ENCODE data around the gene OR2C1. TPM values are rescaled to one million over a fixed set of nuclear protein-coding genes. Genes with fewer than 3 reads are reported as not detected.

Gene OR2C1
- total and polyA plus RNA-seq, 10 donors: 0.08 to 0.60 (median 0.33) TPM; not detected in 5

DNA sequence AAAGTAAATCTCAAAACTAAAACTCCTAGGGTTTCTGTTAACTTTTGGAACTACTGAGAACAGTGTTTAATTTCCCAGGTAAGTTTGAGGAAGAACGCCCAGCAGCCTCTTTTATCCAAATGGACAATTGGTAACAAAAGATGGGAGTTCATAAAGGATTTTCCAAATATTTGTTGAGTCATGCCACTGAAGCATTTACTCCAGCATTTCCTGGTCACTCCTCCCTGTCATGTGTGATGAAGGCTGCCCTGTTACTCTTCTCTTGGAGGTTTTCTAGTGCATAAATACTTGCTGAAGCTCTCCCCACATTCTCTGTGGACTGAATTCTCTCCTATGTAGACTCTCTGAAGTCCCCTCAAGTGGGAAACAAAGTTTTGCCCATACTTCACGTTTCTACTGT is 33.9 kb upstream of the OR2C1 start:
- WGBS, 5 donors: 62 to 68% (median 66%) methylated on average over 2 of the region's 2 CpGs
- intact Hi-C loops (cut with DNase I; ENCODE audit: low total_unique reads): no loop called here
- DNase-seq: no peak
- peaks cover 32 to 100% (median 99%) of the 10 kb centered on the region in 8 donors for H3K9me3 ChIP-seq
- no peak overlapping the region for H3K4me3 ChIP-seq
- peaks cover 10 to 31% (median 14%) of the 10 kb centered on the region in 6 donors for H3K36me3 ChIP-seq
- no peak overlapping the region for H3K27ac ChIP-seq
- no peaks in the 10 kb centered on the region for H3K4me1 ChIP-seq
- TF ChIP-seq POLR2A (IDR thresholded peaks at IDR 0.05): no peak
- TF ChIP-seq, protein P1, sequence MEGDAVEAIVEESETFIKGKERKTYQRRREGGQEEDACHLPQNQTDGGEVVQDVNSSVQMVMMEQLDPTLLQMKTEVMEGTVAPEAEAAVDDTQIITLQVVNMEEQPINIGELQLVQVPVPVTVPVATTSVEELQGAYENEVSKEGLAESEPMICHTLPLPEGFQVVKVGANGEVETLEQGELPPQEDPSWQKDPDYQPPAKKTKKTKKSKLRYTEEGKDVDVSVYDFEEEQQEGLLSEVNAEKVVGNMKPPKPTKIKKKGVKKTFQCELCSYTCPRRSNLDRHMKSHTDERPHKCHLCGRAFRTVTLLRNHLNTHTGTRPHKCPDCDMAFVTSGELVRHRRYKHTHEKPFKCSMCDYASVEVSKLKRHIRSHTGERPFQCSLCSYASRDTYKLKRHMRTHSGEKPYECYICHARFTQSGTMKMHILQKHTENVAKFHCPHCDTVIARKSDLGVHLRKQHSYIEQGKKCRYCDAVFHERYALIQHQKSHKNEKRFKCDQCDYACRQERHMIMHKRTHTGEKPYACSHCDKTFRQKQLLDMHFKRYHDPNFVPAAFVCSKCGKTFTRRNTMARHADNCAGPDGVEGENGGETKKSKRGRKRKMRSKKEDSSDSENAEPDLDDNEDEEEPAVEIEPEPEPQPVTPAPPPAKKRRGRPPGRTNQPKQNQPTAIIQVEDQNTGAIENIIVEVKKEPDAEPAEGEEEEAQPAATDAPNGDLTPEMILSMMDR (IDR thresholded peaks at IDR 0.05 in 8 of 11, conservative IDR thresholded peaks at IDR 0.05 in 3 of 11): no peak
- TF ChIP-seq POLR2AphosphoS5 (IDR thresholded peaks at IDR 0.05): no peak
- no peaks in the 10 kb centered on the region for H3K27me3 ChIP-seq (replicated peaks in 1 of 7)

DNA sequence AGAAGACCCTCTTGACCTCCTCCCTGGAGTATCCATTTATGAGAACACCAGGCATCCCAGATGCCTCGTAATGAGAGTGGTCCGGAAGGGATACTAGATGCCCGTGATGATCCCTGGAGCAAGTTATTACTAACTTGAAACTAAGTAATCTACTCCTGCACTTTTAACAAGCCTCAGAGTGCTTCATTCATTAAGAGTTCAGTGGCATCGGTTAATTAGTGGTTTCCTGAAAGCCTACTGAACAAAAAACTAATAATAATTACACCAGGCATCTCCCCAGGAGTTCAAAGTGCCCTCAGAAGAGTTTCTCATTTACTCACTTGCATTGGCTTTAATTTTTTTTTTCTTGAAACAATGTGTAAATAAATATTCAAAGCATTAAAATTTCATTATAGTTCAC is 28.2 kb upstream of the OR2C1 start:
- TF ChIP-seq, protein P1 (IDR thresholded peaks at IDR 0.05 in 8 of 11, conservative IDR thresholded peaks at IDR 0.05 in 3 of 11): no peak
- TF ChIP-seq POLR2A (IDR thresholded peaks at IDR 0.05) (no peak), POLR2AphosphoS5 (IDR thresholded peaks at IDR 0.05) (no peak)
- intact Hi-C loops (cut with DNase I; ENCODE audit: low total_unique reads): no loop called here
- Histone ChIP-seq H3K4me1 (no peaks in the 10 kb centered on the region), H3K9me3 (peaks cover 5 to 86% (median 65%) of the 10 kb centered on the region in 8 donors), H3K27ac (no peak overlapping the region), H3K27me3 (replicated peaks in 1 of 7) (no peaks in the 10 kb centered on the region), H3K4me3 (no peak overlapping the region), H3K36me3 (no peaks in the 10 kb centered on the region)
- DNase-seq: no peak
- WGBS, 5 donors: 76 to 86% (median 82%) methylated on average over 4 of the region's 4 CpGs

DNA sequence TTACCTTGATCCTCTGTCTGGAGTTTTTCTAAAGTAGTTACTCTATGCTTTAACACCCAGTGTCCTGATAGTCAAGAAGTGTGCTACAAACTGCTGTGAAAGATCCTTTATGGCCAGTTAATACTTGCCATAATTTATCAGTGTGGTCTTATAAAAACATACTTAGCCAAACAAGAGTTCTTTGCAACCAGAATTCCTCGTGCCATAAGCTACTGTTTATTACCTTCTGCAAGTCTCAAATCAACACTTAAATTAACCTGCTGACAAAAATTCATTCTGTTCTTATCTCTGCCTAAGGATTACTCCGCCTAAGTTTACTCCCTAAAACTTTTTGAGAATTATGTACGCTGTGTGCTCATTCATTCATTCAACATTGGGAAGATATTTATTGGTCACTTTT is 27.6 kb upstream of the OR2C1 start:
- Histone ChIP-seq H3K4me3 (no peak overlapping the region), H3K27me3 (replicated peaks in 1 of 7) (no peaks in the 10 kb centered on the region), H3K27ac (no peak overlapping the region), H3K36me3 (no peaks in the 10 kb centered on the region), H3K9me3 (peaks cover 5 to 85% (median 61%) of the 10 kb centered on the region in 8 donors), H3K4me1 (no peaks in the 10 kb centered on the region)
- DNase-seq: no peak
- 47 to 70% (median 52%) methylated on average over 3 of the region's 3 CpGs for WGBS, 5 donors
- intact Hi-C loops (cut with DNase I; ENCODE audit: low total_unique reads): no loop called here
- TF ChIP-seq, protein P1 (IDR thresholded peaks at IDR 0.05 in 8 of 11, conservative IDR thresholded peaks at IDR 0.05 in 3 of 11): no peak
- no peak for TF ChIP-seq POLR2A (IDR thresholded peaks at IDR 0.05)
- TF ChIP-seq POLR2AphosphoS5 (IDR thresholded peaks at IDR 0.05): no peak

DNA sequence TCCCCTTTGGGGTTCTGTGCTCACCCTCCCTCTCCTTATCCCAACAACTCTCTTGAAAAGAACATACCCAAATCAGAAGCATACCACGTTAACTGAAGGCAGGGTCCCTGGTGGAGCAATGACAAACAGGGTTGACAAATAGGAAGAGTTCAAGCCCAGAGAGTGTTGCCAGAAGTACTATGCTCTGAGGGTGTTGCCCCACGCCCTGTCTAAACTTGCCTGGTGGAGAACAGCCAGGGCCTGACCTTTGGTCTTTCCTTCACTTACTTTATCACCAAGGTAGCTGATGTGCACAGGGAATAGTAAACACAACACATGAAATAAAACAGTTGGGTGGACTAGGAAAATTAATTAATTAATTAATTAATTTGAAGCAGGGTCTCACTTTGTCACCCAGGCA is 27.0 kb upstream of the OR2C1 start:
- DNase-seq: no peak
- Histone ChIP-seq H3K4me1 (no peaks in the 10 kb centered on the region), H3K4me3 (no peak overlapping the region), H3K36me3 (no peaks in the 10 kb centered on the region), H3K9me3 (peaks cover 4 to 85% (median 61%) of the 10 kb centered on the region in 8 donors), H3K27ac (no peak overlapping the region), H3K27me3 (replicated peaks in 1 of 7) (no peaks in the 10 kb centered on the region)
- TF ChIP-seq, protein P1 (IDR thresholded peaks at IDR 0.05 in 8 of 11, conservative IDR thresholded peaks at IDR 0.05 in 3 of 11): no peak
- TF ChIP-seq POLR2A (IDR thresholded peaks at IDR 0.05): no peak
- TF ChIP-seq POLR2AphosphoS5 (IDR thresholded peaks at IDR 0.05): no peak
- WGBS, 5 donors: 57 to 75% (median 70%) methylated on average over 2 of the region's 2 CpGs
- intact Hi-C loops (cut with DNase I; ENCODE audit: low total_unique reads): no loop called here

Data from spleen (tissue), 11 donors.